ENCODE measurements around the gene FCRLB.

DNA sequence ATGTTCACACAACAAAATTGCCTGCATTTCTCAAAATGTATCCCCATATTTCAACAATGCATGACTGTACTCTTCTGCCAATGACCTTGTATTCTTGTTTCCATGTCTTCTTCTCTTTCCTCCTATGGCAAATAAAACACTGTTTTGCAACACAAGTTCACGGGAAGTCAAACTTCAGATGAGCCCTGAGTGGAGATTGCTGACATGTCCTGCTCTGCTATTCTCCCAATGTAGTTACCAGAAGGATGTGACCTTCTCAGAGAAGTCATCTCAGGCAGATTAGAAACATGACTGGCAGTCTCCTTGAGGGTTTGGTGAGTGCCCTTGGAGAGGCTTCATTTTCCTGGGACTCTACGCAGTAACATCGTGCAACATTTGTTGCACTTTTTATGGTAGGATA, 42.8 kb upstream of the FCRLB start:
- TF ChIP-seq, protein P1, sequence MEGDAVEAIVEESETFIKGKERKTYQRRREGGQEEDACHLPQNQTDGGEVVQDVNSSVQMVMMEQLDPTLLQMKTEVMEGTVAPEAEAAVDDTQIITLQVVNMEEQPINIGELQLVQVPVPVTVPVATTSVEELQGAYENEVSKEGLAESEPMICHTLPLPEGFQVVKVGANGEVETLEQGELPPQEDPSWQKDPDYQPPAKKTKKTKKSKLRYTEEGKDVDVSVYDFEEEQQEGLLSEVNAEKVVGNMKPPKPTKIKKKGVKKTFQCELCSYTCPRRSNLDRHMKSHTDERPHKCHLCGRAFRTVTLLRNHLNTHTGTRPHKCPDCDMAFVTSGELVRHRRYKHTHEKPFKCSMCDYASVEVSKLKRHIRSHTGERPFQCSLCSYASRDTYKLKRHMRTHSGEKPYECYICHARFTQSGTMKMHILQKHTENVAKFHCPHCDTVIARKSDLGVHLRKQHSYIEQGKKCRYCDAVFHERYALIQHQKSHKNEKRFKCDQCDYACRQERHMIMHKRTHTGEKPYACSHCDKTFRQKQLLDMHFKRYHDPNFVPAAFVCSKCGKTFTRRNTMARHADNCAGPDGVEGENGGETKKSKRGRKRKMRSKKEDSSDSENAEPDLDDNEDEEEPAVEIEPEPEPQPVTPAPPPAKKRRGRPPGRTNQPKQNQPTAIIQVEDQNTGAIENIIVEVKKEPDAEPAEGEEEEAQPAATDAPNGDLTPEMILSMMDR (IDR thresholded peaks at IDR 0.05; ENCODE audit: borderline replicate concordance, extremely low read depth, low read length, poor library complexity, severe bottlenecking): no peak
- no peak for TF ChIP-seq EZH2 (IDR thresholded peaks at IDR 0.05; ENCODE audit: borderline replicate concordance, low read depth, low read length, severe bottlenecking)
